ENCODE results near the gene FMN1.
A peak's percentile ranks its signal among the peaks of the same experiment; 100 is the strongest.

The FMN1 gene

DNA sequence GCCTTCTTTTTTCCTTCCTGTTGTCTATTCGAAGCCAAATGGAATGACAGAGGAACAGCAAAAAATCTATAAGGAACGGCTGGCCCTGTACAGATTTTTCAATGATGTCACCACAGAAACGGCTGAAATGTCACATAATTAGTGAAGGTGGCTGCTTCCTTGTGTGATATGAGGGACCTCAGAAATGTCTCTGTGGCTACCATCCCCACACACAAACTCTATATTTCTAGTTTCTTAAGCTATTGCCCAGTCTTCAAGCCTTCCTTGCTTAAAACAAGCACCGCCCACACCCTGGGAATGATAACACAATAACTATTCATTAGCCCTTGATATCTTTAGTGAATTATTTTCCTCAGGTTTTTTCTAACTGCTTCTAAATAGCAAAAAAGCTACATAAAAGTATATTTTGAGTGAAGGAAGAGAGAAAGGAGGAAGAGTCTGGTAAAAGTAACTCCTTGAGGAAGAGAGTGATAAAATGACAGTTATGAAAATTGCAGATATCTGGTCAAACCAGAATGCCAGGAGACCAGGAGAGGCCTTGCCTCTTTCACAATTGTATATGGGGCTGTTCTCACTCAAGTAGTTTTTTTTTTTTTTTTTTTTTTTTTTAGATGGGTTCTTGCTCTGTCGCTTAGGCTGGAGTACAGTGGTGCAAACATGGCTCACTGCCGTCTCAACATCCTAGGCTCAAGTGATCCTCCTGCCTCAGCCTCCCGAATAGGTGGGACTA, 38.7 kb downstream of the FMN1 start:
- DNase-seq (ENCODE audit: low read depth): no peak

DNA sequence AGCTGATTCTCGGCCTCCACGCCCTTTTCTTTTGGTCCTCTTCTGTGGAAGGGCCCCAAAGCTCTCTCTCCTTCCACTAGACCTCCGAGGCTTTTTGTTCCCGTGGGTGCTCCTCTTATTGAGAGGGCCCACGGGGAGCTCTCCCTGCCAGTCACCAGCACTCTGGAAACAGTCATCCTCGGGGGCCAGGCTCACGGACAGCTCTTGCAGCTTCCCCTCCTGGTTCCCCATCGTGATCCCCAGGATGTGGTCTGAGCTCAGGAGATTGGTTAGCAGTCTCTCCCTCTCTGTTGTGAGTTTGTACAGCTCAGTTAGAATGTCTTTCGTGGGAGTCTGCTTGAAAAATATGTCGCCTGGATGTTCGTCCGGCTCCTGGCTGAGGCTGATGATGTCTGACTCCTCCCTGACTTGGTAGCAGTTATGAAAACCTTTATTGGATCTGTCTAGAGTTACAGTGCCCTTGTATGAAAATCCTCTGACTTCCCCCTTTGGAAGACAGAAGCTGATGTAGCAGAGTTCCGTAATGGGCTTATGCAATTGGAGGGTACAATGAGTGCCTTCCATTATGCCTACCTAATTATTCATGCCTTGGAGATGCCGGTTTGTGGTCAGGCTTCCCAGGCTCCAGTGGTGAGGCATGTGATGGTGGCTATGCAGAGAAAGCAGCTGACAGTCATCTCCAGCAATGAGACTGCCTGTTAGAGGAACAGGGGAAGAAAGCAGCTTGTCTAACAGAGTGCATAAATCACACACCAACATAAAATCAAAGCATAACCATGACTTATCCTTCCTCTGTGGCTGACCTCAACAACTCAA, 40.0 kb downstream of the FMN1 start:
- no peak for DNase-seq (ENCODE audit: low read depth)

DNA sequence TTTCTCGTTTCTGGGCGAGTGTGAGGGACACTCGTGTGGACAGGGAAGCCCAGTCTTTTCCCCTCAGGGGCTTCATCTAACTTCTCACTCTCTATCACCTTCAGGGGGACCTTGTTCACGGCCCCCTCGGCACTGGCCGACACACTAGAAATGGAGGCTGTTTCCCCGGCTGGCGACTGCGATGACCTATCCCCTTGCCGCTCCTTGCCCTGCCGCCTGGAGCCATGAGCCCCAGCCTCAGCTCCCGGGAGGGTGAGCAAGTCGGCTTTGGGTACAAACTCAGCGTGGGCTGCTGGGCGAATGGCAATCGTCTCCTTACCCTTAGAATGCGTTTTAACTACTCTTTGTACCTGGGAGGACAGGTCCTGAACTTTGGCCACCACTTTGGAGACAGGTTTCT, 41.0 kb downstream of the FMN1 start:
- DNase-seq (ENCODE audit: low read depth): no peak

DNA sequence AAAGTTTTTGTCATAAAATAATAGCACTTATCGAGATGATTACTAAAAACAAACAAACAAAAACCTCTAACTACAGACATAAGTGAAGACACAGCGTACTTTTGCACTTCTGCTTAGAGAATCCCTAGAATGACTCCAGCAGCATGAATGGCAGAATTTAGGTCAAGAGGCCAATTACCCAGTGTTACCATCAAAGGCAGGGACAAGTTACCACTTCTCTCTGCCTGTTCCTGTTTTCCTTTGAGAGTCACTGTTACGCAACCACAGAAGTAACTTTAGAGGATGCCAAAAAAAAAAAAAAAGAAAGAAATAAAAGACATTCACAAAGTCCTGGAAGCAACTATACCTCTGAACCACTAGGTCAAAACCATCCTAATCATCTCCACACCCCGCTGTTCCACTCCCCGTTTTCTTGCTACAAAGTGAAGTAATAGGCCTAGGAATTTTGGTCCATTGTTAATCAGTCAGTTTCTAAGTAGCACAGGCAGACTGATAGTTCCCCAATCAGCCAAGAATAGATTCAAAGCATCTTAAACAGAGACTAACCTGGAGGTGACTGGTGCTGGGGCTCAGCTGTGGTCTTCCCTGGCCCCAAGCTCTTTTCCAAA, 41.9 kb downstream of the FMN1 start:
- DNase-seq (ENCODE audit: low read depth): no peak

DNA sequence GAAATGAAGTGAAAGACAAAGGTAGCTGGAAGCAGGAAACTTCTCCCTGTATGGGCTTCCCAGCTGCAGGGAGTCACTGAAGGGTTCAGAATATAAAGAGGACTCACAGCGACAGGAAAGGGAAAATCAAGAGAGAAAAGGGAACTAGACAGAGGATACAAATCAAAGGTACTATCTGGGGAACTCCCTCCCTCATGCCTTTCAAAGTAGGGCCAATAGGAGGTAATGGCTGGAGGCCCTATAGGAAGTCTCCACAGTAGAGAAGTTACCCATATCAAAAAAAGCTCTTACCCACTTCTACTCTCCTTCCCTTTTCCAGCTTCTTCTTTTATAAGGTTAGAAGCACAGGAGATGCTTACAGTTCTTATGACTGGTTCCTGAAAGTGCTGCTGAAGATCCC, 43.5 kb downstream of the FMN1 start:
- DNase-seq (ENCODE audit: low read depth): no peak

DNA sequence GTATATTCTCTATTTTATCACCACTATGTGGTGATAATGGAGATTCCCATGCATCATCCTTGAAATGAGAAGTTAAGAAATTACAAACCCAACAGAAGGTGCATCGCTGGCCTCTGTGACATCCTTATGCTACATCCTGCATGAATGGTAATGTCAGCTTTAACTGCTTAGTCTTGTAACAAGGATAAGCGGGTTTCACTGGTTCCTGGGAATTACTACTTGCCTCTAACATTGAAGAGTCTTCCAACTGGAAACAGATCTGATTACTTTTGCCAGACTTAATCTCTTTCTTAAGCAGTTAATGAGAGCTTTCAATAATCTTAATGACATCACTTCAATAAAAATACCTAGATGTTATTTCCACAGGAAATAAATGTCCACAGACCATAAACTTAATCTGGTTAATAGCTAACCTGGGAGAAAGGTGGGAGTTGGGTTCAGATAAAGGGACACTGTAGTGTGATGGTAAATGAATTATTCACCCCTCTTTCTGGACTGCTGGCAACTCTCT, 44.0 kb downstream of the FMN1 start:
- no peak for DNase-seq (ENCODE audit: low read depth)

DNA sequence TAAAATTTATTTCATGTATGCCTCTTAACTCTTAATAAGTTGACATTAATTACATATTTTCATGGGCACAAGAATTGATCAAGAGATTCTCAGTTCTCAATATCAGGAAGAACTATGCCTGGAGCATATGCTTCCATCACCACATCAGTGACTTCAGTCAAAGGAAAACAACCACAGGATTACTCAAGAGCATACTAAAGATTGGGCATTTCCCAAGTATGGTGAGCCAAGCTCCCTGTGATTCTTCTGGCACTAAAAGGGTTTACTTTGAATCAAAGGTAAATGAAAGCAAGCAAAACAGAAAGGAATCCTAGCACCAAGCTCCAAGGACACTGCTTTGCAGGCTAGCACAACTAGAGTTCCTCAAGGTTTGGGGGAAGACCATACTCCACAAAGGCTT, 44.6 kb downstream of the FMN1 start:
- no peak for DNase-seq (ENCODE audit: low read depth)

DNA sequence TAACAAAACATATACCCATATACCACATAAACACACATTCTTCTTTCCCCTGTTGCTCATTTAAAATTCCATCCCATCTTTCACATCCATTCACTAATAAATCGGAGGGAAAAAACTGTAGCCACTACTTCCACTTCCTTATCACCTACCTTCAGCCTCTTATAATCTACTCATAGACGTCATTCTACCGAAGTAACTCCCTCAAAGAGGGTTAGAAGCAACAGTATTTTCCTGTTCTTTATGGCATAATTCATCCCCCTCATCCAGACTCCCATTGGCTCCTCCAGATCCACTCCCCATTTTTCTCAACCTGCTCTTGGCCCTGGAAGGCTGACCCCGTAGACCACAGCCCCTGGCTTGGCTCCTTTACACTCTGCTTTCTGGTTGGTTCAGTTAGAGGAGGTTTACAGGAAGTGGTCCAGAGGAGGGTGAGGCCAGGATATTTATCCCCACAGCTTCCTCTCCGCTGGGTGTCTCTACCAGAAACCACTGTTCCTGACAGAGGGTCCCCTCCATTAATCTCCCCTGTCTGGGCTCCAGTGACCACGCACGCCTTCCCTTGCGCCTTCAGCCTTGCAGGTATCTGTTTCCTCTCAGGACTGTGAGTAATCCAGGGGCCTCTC, 46.3 kb downstream of the FMN1 start:
- DNase-seq (ENCODE audit: low read depth): no peak

DNA sequence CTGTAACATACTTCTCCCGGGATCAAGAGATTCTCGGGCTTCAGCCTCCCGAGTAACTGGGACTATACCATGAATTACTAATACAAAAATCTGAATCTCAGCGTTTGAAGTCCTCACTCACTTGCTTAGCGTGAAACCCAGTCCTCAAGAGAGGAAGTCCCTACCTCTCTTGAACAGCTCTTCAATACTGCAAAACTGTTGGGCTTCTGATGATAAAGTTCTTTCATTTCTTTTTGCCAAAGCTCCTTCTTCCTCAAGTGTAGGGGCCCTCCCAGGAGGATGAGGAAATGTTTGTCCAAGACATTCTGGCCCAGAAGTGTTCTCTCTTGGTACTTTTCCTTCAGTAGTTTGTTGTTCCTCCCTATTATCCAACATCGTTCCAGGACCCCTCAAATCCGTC, 48.5 kb downstream of the FMN1 start:
- no peak for DNase-seq (ENCODE audit: low read depth)

DNA sequence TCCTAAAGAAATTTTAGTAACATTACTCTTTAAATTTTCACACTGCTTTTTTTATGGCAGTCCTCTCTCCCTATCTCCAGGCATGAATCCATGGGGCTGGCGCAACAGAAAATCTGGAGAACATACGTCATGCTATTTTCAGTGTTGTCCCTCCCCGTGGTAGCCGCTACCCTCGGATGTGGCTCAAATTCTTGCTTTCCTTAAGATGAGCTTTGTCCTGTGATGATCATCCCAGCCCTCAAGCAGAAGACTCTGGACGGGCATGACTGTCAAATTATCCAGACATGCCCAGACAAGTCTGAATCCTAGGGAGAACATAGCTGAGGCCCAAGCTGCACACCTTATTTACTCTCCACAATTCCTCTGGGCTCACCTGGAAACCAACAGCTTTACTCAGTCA, 49.1 kb downstream of the FMN1 start:
- DNase-seq (ENCODE audit: low read depth): no peak

DNA sequence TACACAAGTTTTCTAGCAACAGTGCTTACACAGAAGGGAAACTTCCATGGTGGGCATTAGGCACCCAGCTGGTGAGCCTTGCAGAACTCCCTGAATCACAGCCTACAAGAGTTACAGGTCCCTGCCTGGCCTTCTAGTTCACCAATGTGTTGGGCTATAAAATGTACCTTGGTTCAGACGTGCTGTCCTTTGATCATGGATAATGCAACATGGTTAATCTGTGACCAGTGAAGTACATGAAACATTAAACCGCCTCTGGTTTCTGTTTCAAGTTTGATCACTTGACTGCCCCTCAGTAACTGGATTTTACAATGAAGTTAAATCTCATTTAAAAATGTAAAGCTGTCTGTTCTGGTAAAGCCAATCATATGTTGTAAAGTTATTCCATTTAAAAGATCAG, 51.8 kb downstream of the FMN1 start:
- DNase-seq (ENCODE audit: low read depth): no peak

DNA sequence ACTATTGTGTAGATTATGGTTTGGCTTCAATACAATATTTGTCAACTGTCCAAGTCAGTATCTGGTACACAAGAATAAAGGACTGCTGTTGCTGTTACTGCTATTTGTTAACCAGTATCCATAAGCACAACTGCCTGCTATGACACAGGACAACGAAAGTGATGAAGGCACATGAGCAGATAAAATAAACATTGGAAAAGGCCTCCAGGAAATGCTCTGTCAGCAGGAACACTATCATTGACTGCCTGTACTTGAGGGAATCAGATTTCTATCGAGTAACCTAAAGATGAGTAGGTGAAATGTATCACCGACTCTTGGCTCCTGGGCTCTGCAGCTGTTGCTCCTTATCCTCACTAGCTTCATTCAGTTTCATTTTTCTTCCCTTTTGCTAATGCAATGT, 56.5 kb downstream of the FMN1 start:
- no peak for DNase-seq (ENCODE audit: low read depth)

DNA sequence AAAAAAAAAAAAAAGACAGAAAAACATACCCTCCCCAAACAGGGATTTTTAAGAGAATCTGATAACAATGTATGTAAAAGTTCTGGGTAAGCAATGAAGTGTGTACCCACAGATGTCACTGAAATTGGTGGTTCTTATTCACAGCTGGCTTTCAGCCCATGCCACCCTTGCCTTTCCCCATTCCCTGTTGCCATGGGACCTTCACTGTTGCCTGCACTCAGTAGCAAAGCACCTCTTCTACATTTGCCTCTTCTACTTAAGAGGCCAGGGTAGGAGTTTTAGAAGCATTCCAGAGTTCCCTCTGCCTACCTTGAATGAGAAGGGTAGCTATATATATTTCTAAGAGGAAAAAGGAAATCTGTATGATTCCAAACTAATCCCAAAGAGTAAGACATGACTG, 57.4 kb downstream of the FMN1 start:
- DNase-seq (ENCODE audit: low read depth): no peak

DNA sequence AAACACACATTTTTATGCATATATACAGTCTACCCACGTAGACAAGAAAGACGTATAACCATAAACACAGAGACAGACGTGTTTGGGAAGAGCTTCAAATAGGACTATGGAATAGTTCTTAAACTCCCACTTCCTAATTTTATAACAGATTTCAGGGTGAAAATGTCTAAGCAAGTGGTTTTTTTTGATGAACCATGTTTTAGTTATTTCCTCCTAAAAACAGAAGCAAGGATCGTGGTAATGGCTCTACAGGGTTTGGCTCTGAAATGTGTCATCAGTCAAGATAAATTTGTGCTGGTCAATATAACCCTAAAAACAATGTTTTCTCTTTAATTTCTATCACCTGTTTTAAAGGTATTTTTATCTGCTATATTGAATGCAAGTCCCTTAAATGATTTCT, 58.2 kb downstream of the FMN1 start:
- DNase-seq (ENCODE audit: low read depth): no peak

DNA sequence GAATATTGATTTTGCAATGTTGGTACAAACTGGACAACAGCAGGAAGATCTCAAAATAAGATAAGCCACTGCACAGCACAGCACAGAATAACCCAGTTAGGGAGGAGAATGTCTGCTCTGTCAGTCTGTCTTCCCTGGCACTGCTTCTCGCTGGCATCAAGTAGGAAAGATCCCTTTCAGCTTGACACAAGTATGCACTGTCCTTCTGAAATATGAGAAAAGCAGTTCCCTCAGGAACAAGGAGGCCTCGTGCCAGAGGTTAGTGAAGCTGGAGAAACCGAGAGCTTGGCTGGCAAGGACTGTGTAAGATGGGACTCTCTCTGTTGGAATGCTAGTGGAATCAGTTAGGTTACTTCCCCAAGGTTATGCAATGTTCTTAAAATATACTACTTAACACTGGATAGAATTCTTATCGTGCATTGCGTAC, 59.1 kb downstream of the FMN1 start:
- DNase-seq (ENCODE audit: low read depth): no peak

DNA sequence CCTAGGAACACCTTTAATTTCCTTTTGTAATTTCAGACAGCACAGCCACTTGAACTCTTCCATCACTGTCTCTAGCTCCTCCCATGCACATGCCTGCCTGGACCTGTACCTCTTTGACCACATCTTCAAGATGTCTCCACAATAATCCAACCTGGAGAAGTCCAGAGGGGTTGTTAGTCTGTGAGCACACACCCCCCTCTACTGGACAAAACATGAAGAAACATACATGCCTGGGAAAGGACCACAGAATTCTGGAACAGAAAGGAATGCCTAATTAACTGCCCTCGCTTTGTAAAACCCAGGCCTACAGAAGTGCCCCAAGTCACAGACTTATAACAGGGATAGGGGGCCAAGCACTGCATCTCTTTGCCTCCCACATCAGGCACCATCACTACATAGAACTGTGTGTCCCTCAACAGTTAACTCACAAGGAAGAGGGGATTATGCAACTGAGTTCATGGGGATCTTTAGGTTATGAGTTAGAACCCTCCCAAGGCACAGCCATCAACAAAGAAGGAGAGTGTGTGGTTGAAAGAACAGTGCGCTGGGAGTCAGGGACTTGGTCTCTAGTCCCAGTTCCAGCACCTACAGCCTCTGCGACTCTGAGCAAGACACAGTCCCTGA, 61.7 kb downstream of the FMN1 start:
- no peak for DNase-seq (ENCODE audit: low read depth)

DNA sequence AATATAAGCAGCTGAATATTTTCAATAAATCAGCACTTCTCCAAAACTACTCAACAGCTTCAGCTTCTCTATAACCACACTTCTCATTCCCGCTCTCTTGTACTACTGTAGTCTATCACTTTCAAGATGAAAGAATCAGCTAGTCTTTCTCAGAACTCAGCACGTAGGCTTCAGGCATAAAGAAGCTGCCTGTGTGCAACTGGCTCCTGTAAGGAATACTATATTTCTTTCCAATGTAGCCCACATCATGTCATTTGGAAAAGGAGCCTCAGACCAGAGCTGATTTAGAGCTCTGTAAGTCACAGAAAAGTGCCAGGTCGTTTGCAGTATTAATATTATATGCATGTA, 62.3 kb downstream of the FMN1 start:
- no peak for DNase-seq (ENCODE audit: low read depth)

DNA sequence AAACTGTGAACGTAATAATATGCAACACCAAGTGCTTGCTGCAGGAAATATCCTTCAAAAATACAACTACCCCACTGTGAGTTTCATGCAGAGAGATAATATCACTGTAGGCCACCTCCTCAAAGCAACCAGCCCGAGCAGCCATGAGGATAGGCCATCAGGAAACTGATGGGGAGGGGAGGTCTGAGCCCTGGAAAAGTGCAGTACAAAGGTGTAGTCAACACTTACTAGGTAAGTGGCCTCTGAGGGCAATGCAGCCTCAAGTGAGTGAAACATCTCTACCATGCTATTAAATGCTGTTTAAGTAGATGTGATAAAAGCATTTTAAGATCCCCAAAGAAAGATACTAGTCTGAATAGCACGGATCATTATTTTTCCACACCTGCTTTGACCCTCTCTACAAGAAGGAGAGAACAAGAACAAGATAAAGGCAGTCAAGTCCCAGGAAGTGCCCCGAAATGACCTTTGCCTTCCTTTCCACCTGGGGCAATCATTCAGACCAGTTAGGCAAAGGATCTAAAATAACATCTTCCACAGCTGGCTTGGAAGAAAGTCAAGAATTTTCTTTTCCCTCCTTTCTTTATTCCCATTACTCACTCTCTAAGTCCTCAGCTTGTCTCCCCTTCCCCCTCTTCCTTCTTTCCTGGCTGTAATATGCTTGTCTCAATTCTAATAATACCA, 62.8 kb downstream of the FMN1 start:
- DNase-seq (ENCODE audit: low read depth): no peak

DNA sequence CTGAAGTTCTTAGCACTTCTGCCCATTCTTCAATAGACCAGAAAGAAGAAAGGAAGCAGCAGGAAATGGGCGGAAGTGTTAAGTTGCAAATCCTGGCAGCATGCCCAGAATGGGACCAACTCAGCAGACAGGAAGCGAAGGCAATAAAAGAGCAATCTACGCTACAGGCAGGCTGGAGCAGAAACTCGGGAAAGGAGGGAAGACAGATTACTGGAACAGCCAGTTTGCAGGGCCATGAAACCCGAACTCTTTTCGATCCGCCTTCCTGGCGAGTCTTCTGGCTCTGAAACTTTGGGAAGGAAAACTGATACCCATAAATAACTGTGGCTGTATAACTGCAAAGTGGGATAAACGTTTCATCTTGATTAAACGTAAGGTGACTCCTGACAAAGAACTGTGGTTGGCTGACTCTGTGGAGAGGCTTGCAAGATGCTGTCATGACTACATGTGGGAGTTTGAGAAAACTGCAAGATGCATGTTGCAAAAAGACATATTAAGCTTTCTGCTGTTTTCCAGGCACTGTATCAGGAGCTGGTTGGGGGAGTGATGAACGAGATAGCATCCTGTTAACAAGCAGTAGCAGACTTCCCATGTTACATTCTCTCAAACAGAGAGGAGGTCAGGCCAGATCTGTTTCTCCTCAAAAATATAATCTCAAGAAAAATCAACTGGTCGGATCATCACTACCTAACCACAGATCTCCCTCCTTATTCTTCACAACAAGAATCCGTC, 67.8 kb downstream of the FMN1 start:
- DNase-seq (ENCODE audit: low read depth): peak; percentile 46

DNA sequence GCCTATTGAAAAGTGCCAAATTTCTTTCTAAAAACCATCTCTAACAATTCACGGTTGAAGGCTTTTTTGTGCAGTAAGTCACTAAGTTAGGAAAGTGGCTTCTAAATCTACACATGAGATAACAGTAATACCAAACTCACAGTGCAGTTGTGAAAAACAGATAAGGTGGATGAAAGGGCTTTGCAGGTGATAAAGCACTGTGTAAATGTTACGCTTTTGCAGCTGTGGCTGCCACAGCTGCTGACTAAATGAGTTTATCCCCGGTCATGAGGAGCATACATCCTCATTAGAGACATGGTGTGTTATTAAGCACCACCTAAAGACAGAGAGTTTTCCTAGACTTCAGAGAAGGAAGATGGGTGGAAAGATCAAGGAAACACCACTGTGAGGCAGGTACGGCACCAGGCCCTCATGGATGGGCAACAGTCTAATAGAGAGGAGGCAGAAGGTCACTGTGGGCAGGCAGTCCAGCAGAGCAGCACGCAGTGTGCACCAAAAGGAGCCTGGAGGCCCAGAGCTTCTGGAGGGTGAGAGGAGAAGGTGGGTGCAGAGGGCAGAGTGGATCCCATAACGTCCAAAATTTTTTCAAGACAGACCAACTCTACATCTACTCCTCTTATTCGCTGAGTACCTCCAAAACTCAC, 68.5 kb downstream of the FMN1 start:
- DNase-seq (ENCODE audit: low read depth): no peak
